Purkinje cell (primary cell): ENCODE measurements around the gene BGN. TPM values are rescaled to one million over a fixed set of nuclear protein-coding genes. Genes with fewer than 3 reads are reported as not detected.

Source experiments
- polyA plus RNA-seq: library from polyadenylated mRNA; unstranded; fragments of >200 nt; fragmentation: Nextera tagmentation; gene quantifications from 2 replicates; pipeline ENCODE4 v1.2.1, GENCODE V29; 2014

BGN gene
- 0.10 TPM in 1 of 2 replicates, not detected in the other for polyA plus RNA-seq

DNA sequence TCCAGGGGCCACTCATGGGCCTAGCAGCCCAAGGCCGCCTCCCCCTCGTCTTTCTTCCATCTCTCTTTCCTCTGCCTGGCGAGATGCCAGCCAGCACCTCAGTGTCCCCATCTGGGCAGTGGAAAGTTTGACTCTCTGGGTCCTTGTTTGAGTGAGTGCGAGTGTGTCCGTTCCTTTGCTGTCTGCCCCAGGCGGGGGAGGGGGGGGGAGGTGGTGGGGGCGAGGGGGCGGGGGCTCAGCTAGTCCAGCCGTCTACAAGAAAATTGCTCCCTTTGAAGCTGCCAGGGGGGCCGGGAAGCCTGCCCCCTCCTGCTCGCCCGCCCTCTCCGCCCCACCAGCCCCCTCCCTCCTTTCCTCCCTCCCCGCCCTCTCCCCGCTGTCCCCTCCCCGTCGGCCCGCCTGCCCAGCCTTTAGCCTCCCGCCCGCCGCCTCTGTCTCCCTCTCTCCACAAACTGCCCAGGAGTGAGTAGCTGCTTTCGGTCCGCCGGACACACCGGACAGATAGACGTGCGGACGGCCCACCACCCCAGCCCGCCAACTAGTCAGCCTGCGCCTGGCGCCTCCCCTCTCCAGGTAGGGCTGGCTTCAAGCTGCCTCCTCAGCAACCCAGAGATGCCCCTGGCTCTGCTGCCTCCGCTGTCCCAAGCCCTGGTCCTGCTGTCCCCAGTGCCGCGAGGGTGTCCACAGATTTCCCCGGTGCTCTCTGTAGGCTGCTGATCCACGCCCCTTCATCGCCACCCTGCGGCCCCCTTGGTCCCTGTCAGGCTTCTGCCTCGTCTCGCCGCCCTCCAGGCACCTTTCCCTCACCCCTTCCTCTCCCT, at the start of gene BGN:
Gene BGN (plus strand): TSS at position 440 of the 821 bp plus-strand sequence. CDS start 9,652 bp downstream, outside the sequence.

DNA sequence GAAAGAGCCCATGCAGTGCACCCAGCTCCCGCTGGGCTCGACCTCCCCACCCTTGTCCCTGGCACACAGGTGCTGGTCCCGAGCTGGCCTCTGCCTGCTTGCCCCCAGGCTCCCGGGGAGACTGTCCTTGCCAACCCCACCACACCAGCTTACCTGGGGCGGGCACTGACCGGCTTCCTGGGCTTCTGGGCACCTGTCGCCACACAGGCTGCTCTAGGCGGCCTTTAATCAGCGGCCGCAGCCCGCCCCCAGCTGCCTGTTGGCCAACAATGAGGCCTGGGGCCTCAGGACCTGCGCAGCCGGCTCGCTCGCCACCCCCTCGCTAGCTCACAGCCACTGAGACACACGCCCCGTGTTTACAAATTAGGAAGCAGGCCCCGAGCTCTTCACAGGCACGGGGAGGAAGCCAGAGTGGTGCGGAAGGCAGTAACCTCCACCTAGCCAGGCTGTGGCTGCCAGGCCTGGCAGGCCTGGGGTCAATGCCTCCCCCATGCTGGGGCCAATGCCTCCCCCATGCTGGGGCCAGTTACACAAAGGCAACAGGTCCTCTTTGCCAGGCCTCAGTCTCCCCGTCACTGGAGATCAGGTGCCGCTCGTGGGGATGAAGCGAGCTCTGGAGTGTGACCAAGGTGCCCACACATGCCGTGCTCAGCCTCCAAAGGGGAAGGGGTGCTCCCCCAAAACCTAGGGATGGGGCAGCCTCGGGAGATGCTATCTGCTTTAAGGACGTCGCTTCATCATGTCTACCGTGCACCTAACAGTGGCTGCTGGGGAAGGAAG, 48.7 kb upstream of the BGN start, which contains the start of gene TREX2:
Gene TREX2 (minus strand): TSS at position 201 of the 780 bp plus-strand sequence. CDS start 626 bp downstream, outside the sequence.

DNA sequence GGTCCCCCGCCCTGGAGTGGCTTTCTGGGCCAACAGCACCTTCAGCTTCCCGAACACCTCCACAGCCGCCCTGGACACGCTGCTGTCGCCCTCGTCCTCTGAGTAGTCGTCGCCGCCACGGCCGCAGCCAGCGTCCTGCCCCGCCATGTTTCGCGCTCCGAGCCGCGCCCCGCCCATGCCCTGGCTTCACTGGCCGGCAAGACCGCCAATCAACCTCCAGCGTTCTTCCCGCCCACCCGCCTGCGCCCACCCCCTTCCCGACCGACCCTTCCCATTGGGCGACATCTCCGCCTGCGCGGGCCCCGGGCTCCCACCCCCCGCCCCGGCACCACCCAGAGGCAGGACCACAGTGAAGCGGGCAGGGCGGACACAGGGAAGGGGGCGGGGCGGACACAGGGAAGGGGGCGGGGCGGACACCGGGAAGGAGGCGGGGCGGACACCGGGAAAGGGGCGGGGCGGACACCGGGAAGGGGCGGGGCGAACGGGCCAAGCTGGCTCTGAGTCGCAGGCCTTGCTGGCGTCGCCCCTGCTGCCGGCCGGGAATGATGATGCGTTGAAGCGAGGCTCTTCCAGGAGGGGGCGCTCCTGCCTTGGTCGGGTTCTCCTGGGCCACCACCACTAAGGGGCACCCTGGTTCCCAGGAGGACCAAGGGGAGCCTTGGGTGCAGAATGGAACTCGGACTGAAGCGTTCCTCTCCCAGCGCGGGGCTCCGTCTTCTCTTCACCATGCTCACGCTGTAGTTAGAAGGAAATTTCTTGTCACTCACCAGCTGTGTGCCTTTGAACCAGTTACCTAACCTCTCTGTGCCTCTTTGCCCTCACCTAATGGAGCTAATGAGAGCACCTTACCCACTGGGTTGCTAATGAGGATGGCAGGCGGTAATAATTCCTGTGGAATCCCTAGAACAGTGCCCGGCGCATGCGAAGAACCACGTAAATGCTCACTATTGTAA, 24.1 kb upstream of the BGN start, which contains the start of gene HAUS7:
Gene HAUS7 (minus strand): TSS at position 166 of the 953 bp plus-strand sequence. CDS start 19 bp downstream, at position 147.

DNA sequence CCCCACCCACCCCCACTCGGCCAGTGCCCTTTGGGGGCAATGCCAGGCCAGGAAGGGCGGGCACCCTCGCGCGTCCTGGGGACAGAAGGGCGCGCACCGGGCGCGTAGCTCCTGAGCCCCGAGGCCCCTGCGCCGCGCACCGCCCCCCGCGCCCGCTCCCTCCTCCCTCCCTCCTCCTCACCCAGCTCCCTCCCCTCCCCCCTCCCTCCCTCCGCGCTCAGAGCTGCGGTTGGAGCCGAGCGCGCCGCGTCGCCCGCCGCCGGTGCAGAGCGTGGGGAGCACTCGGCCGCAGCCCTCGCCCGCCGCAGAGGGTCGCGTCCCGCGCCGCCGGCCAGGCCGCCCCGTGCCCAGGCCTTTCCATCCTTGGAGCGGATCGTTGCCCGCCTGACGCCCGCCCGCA, 22.6 kb downstream of the BGN start, which contains the start of gene ATP2B3:
Gene ATP2B3 (plus strand): TSS at position 220 of the 400 bp plus-strand sequence. CDS start 18,606 bp downstream, outside the sequence.

Other genes starting within 250 kb of the BGN start
- gene PNMA6F, start 173.2 kb upstream of the BGN start, polyA plus RNA-seq, result not detected in 2 replicates
- gene ZNF275, start 160.8 kb upstream of the BGN start, polyA plus RNA-seq, result 2.5 and 5.3 TPM in 2 replicates
- not detected in 2 replicates for gene PNMA6E, start 93.6 kb upstream of the BGN start, polyA plus RNA-seq
- 0.17 and 0.60 TPM in 2 replicates for gene ZFP92, start 83.5 kb upstream of the BGN start, polyA plus RNA-seq
- not detected in 2 replicates for gene TREX2, start 48.9 kb upstream of the BGN start, polyA plus RNA-seq
- gene HAUS7, start 24.4 kb upstream of the BGN start, polyA plus RNA-seq, result 11.2 and 11.4 TPM in 2 replicates
- 12.9 and 14.6 TPM in 2 replicates for gene ATP2B3, start 22.7 kb downstream of the BGN start, polyA plus RNA-seq
- 2.8 and 7.1 TPM in 2 replicates for gene CCNQ, start 104.2 kb downstream of the BGN start, polyA plus RNA-seq
- not detected in 2 replicates for gene DUSP9, start 152.2 kb downstream of the BGN start, polyA plus RNA-seq
- gene PNCK, start 178.8 kb downstream of the BGN start, polyA plus RNA-seq, result 1.4 TPM in 1 of 2 replicates, not detected in the other
- 0.39 and 0.70 TPM in 2 replicates for gene SLC6A8, start 192.9 kb downstream of the BGN start, polyA plus RNA-seq
- 151 and 213 TPM in 2 replicates for gene BCAP31, start 229.4 kb downstream of the BGN start, polyA plus RNA-seq
- gene ABCD1, start 229.9 kb downstream of the BGN start, polyA plus RNA-seq, result 0.07 and 2.8 TPM in 2 replicates